GM19035 (cell line): ENCODE measurements around the gene B4GALT7.

Experiments
- ATAC-seq: cut with Tn5 transposase; IDR thresholded peaks from one replicate; pipeline ENCODE4 v1.9.1; 2021; ENCODE audit not compliant: unreplicated experiment

The B4GALT7 gene

GRCh38 chr5:177592905-177593304 is 7.0 kb upstream of the B4GALT7 start:
- ATAC-seq: no peak

GRCh38 chr5:177593511-177593910 is 6.4 kb upstream of the B4GALT7 start:
- ATAC-seq: no peak

GRCh38 chr5:177594071-177594470 is 5.9 kb upstream of the B4GALT7 start:
- no peak for ATAC-seq

- no peak for ATAC-seq
These were observed 4.8 kb upstream of the B4GALT7 start for GRCh38 chr5:177595026-177595585.

- ATAC-seq: no peak
These were observed 3.7 kb upstream of the B4GALT7 start for GRCh38 chr5:177595991-177596774.

- ATAC-seq: no peak
These were observed 3.1 kb upstream of the B4GALT7 start for GRCh38 chr5:177596775-177597238.

GRCh38 chr5:177598477-177598876 is 1.5 kb upstream of the B4GALT7 start:
- no peak for ATAC-seq

GRCh38 chr5:177600508-177601018 is 631 bp downstream of the B4GALT7 start:
- ATAC-seq: peak; percentile 7

- ATAC-seq: no peak
These were observed 1.2 kb downstream of the B4GALT7 start for GRCh38 chr5:177601126-177601525.

GRCh38 chr5:177601577-177602457 is 1.9 kb downstream of the B4GALT7 start:
- ATAC-seq: no peak

GRCh38 chr5:177602458-177602830 is 2.5 kb downstream of the B4GALT7 start:
- ATAC-seq: no peak

- ATAC-seq: no peak
These were observed 3.7 kb downstream of the B4GALT7 start for GRCh38 chr5:177603631-177604030.

- ATAC-seq: no peak
These were observed 4.2 kb downstream of the B4GALT7 start for GRCh38 chr5:177604116-177604521.

- no peak for ATAC-seq
These were observed 4.7 kb downstream of the B4GALT7 start for GRCh38 chr5:177604656-177605055.

GRCh38 chr5:177605078-177605477 is 5.1 kb downstream of the B4GALT7 start:
- ATAC-seq: no peak

- no peak for ATAC-seq
These were observed 5.7 kb downstream of the B4GALT7 start for GRCh38 chr5:177605667-177606066.

GRCh38 chr5:177606071-177607051 is 6.4 kb downstream of the B4GALT7 start:
- no peak for ATAC-seq

GRCh38 chr5:177607115-177607451 is 7.2 kb downstream of the B4GALT7 start:
- ATAC-seq: no peak

GRCh38 chr5:177607452-177608192 is 7.7 kb downstream of the B4GALT7 start:
- ATAC-seq: no peak
